ENCODE data around the gene MARVELD1. TPM values are rescaled to one million over a fixed set of nuclear protein-coding genes. Genes with fewer than 3 reads are reported as not detected.

MARVELD1 gene
- total RNA-seq, 4 donors from 2014 or later = 3.5 to 10.3 (median 7.1) TPM

- Histone ChIP-seq H3K27ac (no peak overlapping the region), H3K4me3 (no peak overlapping the region), H3K27me3 (no peaks in the 10 kb centered on the region), H3K36me3 (peaks cover 0 to 21% (median 0%) of the 10 kb centered on the region in 3 donors), H3K4me1 (no peaks in the 10 kb centered on the region), H3K9me3 (no peaks in the 10 kb centered on the region)
- DNase-seq = peak in 2 of 3 donors; percentile 26 to 42
- TF ChIP-seq POLR2A (IDR thresholded peaks at IDR 0.05) (no peak), CTCF (IDR thresholded peaks at IDR 0.05) (no peak)
Measured at GRCh38 chr10:97764519-97764931, 51.0 kb downstream of the MARVELD1 start.

GRCh38 chr10:97765201-97765600 is 51.7 kb downstream of the MARVELD1 start:
- no peaks in the 10 kb centered on the region for H3K4me1 ChIP-seq
- H3K27ac ChIP-seq = no peak overlapping the region
- H3K36me3 ChIP-seq = peaks cover 0 to 14% (median 0%) of the 10 kb centered on the region in 3 donors
- H3K9me3 ChIP-seq = no peaks in the 10 kb centered on the region
- H3K4me3 ChIP-seq = no peak overlapping the region
- peak in 2 of 3 donors; percentile 25 to 54 for DNase-seq
- TF ChIP-seq CTCF (IDR thresholded peaks at IDR 0.05) = no peak
- no peak for TF ChIP-seq POLR2A (IDR thresholded peaks at IDR 0.05)
- H3K27me3 ChIP-seq = no peaks in the 10 kb centered on the region

- no peaks in the 10 kb centered on the region for H3K4me1 ChIP-seq
- DNase-seq = peak in 1 of 3 donors; percentile 48
- no peak overlapping the region for H3K4me3 ChIP-seq
- H3K27me3 ChIP-seq = no peaks in the 10 kb centered on the region
- no peak for TF ChIP-seq POLR2A (IDR thresholded peaks at IDR 0.05)
- no peak for TF ChIP-seq CTCF (IDR thresholded peaks at IDR 0.05)
- H3K27ac ChIP-seq = no peak overlapping the region
- H3K36me3 ChIP-seq = peaks cover 0 to 3% (median 0%) of the 10 kb centered on the region in 3 donors
- no peaks in the 10 kb centered on the region for H3K9me3 ChIP-seq
Measured at GRCh38 chr10:97766106-97766810, 52.7 kb downstream of the MARVELD1 start.

- H3K36me3 ChIP-seq = no peaks in the 10 kb centered on the region
- no peaks in the 10 kb centered on the region for H3K9me3 ChIP-seq
- no peak for TF ChIP-seq POLR2A (IDR thresholded peaks at IDR 0.05)
- TF ChIP-seq CTCF (IDR thresholded peaks at IDR 0.05) = no peak
- no peak for DNase-seq
- H3K4me3 ChIP-seq = no peak overlapping the region
- no peak overlapping the region for H3K27ac ChIP-seq
- peaks cover 0 to 3% of the 10 kb centered on the region in 2 donors for H3K27me3 ChIP-seq
- no peaks in the 10 kb centered on the region for H3K4me1 ChIP-seq
Measured at GRCh38 chr10:97766996-97767924, 53.7 kb downstream of the MARVELD1 start.

Other genes starting within 250 kb of the MARVELD1 start
- 100 to 1,000 TPM in 1 of 4 donors, 10 to 100 TPM in 3; 80.2 to 127 (median 85.7) TPM for gene MMS19, start 215.3 kb upstream of the MARVELD1 start, total RNA-seq
- 1 to 10 TPM in 2 of 4 donors, under 1 TPM in 1, not detected in 1; 0.70 to 2.5 (median 1.4) TPM for gene UBTD1, start 214.8 kb upstream of the MARVELD1 start, total RNA-seq
- gene ANKRD2, start 141.0 kb upstream of the MARVELD1 start, total RNA-seq = not detected
- under 1 TPM in 1 of 4 donors, not detected in 3; 0.40 TPM for gene HOGA1, start 129.3 kb upstream of the MARVELD1 start, total RNA-seq
- gene C10orf62, start 124.0 kb upstream of the MARVELD1 start, total RNA-seq = not detected
- gene MORN4, start 80.2 kb upstream of the MARVELD1 start, total RNA-seq = 1 to 10 TPM in 1 of 4 donors, under 1 TPM in 2, not detected in 1; 0.35 to 1.4 (median 0.54) TPM
- gene PI4K2A, start 73.1 kb upstream of the MARVELD1 start, total RNA-seq = 10 to 100 TPM; 11.6 to 23.5 (median 19.4) TPM
- 10 to 100 TPM; 15.7 to 66.5 (median 47.4) TPM for gene AVPI1, start 26.5 kb upstream of the MARVELD1 start, total RNA-seq
- 100 to 1,000 TPM in 1 of 4 donors, 10 to 100 TPM in 3; 61.1 to 121 (median 89.3) TPM for gene ZFYVE27, start 23.4 kb downstream of the MARVELD1 start, total RNA-seq
- 10 to 100 TPM in 3 of 4 donors, not detected in 1; 18.0 to 67.3 (median 48.9) TPM for gene SFRP5, start 58.3 kb downstream of the MARVELD1 start, total RNA-seq
- gene GOLGA7B, start 136.1 kb downstream of the MARVELD1 start, total RNA-seq = under 1 TPM; 0.27 to 0.88 (median 0.79) TPM

Measured in Peyer's patch (tissue), 4 donors.